Globus pallidus (tissue), 1 donor: ENCODE measurements around the gene ANKRD40.
"Not testable (repeated sequence)": the region's sequence is repeated elsewhere in the genome, so short reads cannot be mapped to it uniquely, and the experiment has no call there.

Experiments used
- DNase-seq: peaks from one replicate; pipeline ENCODE4 v3.0.0-alpha.2; 2015; ENCODE audit warnings: low spot score

The ANKRD40 gene

DNA sequence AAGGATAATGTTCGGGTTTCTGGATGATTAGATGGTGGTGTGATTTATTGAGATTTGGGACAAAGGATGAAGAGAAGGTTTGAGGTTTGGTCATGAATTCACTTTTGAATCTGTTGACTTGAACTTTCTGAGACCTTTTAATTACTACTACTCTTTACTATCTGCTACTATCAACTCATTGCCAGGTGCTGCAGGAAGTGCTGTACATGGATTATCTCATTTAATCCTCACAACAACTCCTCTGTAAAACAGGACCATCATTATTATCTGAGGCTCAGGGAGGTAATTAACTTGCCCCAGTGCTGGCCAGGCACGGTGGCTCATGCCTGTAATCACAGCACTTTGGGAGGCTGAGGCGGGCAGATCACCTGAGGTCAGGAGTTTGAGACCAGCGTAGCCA, 2.9 kb upstream of the ANKRD40 start:
- no peak for DNase-seq

DNA sequence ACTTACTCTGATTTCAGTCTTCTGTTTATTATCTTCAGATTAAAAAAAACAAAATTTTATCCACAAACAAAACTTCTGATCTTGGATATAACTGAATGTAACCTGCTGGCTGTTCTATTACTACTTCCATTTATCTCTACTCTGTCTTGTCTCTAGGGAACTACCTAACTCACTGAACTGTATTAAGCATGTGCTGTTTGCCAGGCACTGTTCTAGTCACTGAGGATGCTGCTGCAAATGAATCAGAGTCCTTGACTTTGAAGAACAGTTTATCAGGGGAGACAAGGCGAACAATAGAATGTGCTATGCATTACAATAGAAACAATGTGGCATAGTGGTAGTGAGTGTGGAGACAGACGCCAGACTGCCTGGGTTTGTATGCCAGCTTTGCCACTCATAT, 2.3 kb upstream of the ANKRD40 start:
- no peak for DNase-seq

DNA sequence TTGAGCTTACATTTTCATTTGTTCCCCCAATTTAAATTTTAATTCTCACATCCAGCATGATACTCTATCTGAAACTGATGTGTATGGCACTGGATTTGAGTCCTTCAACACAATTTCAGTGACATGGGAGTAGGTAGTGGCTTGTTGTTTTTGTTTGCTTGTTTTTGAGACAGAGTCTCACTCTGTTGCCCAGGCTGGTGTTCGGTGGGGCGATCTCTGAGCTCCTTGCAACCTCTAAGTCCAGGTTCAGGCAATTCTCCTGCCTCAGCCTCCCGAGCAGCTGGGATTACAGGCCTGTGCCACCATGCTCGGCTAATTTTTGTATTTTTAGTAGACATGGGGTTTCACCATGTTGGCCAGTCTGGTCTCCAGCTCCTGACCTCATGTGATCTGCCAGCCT, 1.3 kb upstream of the ANKRD40 start:
- DNase-seq, result not testable (repeated sequence)

DNA sequence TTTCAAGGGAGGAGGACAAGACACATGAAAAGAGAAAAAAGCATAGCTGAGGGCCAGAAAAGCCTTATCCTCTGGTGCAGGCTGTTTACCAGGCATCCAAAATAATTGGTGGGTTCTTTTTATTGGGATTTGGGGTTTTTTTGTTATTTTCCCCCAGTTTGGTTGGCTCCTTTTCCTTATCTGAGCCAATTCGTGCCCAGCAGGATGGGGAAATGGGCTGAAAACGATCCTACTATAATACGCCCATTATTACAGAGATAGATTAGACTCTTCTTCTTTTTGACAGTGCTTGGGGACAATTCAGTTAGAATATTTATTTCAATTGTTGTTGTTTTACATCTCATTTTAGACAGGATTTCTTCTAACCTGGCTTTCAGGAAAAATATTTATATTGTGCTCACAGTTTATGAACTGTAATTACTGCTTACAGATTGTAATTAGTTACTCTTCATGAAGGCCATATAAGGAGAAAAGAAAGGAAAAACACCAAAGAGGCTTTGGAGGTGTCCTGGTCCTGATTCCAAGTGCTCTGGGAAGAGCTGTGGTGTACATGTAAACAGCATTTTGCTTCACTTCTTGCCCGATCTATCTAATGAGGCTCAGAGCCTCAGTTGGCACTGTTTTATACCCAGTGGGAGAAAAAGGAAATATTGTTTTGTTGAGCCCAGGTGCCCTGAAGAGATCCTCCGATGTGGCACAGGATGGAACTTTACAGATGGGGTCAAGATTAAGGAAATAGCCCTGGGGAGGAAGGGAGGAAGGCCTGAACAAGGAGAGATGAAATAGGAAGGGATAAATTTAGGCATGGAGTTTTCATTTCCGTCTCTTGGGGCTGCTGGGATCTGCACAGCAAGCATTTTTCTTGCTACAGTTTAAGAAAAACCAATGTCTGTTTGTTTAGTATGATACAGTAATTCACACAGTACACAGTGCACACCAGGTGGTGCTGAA, 611 bp upstream of the ANKRD40 start:
- peak; percentile 57 for DNase-seq

DNA sequence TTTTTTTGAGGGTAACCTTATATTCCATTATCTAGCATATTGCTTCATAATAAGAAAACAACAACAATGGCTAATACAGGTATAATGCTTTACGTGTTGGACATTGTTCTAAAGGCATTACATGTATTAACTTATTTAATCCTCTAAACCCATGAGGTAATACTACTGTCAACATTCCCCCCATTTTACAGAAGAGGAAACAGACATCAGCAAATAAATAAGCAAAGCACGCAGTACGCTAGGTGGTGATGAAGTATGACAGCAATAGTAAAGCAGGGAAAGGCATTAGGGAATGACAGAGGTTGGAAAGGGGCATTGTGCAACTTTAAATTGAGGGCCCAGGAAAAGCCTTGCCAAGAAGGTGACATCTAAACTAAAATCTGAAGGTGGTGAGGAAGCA, 4.6 kb downstream of the ANKRD40 start:
- no peak for DNase-seq

DNA sequence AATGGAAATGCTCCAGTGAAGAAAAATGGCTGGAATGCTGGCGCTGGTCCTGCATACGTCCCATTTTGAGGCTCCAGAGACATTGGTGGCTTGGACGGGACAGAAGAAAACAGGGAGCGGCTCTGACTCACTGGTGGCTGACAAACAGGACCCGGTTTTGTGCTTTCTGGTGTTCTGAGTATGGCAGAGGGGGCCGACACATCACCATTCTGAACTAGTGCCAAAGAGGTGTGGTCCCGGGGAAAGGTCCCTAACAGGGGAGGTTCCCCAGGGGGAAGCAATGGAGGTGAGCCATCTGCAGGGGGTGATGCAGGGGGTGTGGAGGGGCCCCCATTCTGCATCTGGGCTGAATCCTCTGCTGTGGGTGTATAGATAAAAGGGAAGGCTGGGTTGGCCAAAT, 8.3 kb downstream of the ANKRD40 start:
- DNase-seq, result no peak

DNA sequence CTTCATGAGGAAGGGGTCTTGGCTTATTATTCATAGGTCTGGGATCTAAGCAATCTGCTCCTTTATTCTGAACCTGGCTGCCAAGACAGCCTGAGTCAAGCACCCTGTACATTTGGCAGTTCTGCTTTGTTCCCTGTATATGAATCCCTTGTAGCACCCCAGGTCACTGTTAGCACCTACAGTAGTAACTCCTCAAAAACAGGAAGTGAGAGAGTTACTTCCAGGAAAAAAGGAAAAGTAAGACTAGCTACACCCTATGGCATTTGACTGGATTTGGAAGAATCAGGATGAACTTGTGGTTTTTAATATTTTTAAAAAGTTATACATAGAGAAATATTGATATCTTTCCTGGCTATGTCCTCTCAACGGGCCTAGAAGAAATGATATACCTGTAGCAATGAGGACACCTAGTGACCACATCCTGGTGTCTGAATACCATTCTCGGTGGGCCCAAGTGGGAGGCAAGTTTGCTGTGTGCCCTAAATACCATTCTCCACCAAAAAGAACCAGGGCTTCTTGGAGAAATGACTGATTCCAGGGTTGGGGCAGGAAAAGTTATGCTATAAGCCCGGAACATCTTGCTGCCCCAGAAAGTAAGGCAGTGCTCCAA, 9.9 kb downstream of the ANKRD40 start:
- DNase-seq, result no peak

DNA sequence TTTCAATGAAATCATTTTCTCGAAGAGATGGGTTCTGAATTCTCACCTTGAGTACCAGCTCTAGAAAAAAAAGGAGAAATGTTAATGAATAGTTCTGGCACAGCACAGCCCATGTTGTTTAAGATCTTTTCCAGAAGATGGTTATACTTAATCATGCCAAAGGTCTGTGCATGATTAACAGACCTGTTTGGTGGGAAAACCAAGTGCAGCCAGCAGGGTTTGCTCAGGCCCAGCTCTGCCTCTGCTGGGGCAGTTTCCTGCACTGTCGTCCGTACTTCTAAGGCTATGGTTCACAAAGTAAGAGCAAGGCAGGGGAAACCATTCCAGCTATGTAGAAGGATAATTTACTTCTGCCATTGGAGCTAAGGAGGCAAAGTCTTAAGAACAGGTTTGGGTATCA, 10.7 kb downstream of the ANKRD40 start:
- DNase-seq, result no peak

DNA sequence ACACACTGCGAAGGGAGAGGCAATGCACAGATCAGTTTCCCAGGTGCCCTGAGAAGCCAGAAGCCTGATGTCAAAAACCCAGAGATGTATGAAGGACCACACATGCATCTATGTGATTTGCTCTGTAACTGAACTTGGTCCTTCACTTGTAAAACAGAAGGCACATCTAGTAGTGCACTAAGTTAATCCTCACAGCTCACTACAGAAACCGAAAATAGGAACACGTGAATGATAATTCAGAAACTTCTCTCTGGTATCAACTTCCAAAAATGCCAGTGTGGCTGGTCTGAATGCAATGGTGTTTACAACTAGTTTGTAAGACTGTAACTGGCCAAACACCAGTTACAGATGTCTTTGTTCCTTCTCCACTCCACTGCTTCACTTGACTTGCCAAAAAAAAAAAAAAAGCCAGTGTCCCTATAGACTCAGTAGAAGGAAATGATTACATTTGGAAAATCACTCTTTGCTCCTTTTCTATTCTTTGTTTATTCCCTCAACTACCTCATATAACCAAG, 11.3 kb downstream of the ANKRD40 start:
- DNase-seq, result no peak

DNA sequence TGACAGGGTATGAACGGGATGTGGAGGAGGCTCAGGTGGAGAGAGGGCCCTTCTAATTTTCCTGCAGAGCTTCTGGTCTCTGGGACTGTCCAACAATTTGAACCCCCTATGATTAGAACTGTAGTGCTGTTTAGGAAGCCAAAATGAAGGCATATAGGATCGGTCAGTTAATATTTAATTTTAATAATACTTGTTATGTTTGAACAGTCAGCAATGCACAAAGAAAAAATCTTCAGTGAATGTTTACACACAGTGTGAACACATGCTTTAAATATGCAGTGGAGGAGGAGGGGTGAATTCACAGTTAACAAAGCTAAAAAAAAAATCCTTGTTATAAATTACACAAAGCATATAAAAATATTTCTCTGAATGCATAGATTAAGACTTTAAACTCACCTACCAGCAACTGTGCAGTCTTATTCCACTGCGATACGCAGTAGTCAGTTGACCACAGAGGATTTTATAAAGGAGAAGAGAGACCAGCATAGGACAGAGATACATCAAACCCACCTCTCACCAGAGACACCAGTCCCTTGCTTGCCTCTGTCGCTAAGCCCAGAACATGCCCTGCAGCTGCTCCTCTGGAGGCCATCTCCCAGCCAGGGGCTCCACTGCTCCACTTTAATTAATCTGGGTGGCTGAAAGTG, 14.6 kb downstream of the ANKRD40 start:
- DNase-seq, result no peak

DNA sequence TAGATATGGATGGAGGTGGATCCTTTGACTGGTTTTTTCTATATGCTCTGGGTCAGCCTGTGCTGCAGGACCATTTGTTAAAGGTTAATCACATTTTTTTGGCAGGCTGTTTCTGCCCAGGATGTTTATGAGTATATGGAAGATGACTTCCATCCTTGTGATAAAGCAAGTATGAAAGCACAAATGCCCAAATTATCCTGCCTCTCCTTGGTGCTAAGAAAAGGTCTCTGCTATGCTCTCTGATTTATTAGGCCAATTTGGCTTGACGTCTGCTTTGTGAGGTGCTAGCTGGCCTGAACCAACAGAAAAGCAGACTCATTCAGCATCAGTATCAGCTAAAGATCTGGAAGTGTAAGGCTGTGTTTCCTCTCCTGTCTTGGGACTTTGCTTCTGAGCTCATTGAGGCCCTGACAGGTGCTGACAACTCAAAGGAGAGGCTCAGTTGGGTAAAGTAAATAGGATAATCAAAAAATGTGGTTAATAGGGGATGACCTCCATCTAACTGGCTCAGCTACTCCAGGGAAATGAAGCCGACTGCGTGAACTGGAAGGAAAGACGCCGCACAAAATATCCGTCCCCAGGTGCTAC, 15.2 kb downstream of the ANKRD40 start:
- DNase-seq, result no peak

DNA sequence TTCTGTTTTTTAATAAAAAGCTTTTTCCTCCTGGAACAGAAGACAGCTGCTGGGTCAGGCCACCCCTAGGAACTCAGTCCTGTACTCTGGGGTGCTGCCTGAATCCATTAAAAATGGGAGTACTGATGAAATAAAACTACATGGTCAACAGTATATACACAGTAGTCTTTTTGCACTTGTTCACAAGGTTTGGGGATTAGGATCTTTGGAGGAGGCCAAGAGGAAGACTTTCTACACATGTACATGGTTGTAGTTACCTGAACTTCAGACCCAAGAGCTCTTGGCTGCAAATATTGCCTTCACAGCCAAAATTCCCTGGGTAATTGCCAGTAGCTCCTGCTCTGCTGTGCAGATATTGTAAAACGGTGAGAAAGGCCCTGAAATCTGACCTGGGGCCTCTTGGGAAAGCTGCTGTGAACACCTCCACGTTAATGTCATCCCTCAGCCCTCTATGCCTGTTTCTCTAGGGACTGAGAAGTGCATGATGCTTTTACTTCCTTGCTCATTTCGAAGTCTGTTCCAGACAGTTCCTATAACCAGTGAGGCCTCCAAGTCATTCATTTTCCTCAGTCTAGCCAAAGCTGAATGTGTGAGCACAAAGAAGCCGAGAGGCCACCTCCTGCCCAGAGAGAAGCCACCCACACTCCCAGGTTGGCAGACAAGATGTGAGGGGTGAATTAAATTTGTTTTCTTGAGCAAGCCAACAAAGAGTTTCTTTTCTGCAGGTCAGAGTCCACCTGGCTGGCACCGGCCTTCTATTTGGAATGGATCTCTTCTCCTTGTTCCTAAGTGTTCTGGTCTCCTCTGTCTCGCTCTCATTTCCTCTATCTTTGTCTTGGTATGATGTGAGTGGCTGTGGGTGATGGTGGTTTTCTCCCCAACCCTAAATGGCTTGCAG, 15.9 kb downstream of the ANKRD40 start:
- DNase-seq, result no peak

DNA sequence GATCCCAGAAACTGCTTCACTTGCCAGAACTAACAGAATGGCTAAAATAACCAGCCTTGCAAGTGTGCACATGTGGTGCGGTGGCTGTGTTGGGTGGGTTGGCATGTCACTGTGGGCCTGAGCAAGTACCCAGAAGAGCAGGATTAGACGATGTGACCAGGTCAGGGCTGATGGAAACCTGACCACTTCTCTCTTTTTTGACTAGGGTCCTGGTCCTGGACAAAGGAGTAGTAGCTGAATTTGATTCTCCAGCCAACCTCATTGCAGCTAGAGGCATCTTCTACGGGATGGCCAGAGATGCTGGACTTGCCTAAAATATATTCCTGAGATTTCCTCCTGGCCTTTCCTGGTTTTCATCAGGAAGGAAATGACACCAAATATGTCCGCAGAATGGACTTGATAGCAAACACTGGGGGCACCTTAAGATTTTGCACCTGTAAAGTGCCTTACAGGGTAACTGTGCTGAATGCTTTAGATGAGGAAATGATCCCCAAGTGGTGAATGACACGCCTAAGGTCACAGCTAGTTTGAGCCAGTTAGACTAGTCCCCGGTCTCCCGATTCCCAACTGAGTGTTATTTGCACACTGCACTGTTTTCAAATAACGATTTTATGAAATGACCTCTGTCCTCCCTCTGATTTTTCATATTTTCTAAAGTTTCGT, 16.7 kb downstream of the ANKRD40 start:
- no peak for DNase-seq

DNA sequence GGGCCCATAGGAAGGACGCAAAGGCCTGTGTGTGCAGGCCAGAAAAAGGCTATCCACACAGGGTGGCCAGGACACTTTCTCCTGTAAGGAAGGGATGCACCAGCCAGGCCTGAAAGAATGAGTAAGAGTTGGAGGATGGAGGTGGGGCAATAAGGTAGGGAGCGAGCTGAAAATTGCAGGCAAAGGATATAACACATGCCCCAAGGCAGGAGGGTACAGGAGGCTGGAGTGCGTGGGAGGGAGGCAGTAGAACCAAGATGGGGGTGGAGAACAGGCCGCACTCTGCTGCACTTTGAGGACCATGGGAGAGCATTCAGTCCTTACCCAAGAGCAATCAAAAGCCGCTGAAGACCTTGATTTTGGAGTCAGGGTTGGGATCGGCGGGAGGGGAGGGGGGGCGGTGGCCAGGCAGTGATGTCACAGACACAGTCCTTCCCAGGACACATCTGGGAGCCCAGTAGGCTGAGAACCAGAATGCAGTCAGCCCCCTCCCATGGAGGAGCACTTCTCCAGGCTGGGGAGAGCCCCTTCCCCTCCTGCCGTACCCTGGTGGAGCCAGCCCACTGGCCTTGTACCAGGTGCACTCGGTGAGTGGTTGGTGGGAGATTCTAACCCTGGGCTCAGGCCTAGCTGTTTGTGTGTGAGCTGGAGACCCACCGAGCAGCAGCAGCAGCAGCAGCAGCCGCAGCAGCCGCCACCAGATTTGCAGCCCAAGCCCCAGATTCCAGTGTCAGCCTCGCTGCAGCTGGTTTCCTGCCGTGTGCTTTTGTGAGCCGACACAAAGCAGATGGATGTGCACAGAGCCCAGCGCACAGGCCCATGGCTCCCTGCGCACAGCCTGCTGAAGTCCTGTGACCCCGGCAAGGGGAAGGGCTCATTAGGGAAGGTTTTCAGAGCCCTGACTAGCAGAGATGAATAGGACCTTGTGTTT, 17.5 kb downstream of the ANKRD40 start:
- peak; percentile 76 for DNase-seq

DNA sequence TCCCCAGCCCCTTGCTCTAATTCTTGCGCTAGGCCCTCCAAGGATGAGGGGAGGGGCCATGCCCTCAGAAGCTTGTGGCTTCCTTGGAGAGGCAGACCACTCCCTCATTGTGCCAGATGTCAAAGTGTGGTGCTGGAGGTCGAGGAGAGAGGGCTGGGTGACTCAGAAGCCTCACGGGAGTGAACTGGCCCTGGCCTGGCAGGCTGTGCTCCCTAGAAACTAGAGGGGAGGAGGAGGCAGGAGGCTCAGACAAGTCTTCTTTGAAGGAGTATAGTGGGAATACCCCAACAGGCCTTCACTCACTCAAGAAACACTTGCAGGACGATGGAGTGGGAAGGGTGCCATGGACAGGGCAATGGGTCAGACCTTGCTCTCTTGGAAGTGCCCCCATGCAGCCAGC, 18.5 kb downstream of the ANKRD40 start:
- no peak for DNase-seq

DNA sequence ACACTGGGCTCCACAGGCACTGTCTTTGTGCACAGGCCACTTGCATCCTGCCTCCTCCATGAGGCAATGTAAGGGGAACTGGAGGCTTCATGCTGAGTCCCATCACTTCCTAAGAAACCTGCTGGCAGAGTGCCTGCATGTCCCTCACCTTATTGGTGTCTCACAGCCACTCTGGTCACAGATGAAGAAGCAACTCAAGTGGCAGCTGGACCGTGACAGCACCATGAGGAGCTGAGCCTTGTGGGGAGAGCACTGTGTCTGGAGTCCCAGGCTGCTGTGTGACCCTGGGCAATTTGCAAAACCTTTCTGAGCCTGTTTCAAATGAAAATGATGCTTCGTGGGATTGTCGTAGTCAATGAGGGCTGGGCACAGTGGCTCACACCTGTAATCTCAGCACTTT, 19.5 kb downstream of the ANKRD40 start:
- no peak for DNase-seq

DNA sequence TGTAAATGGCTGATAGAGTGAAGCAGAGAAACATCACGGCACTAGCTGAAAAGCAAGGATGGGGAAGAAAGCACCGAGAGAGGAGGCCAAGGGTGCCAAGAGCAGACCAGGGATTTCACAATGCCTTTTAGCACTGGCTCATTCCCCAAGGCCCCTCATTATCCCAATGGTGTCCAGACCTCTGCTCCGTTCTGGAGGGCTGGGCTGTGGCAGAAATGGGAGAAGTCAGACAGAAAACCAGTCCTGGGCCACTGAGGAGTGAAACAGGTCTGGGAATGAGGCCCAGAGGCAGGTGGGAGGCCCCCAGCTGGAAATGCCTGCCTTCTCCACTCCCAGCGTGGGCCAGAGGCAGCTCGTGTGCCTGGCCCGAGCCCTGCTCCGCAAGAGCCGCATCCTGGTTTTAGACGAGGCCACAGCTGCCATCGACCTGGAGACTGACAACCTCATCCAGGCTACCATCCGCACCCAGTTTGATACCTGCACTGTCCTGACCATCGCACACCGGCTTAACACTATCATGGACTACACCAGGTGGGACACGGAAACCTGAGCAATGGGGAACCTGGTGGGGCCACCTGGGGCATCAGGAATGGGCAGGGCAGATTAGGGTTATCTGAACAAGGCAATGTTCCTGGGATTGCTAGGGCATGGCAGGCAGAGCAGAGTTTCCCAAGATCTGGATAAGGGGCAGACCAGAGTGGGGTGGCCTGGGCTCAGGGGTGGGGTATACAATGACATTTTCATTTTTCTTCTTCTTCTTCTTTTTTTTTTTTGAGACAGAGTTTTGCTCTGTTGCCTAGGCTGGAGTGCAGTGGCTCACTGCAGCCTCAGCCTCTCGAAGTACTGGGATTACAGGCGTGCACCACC, 20.3 kb downstream of the ANKRD40 start:
- DNase-seq, result no peak

DNA sequence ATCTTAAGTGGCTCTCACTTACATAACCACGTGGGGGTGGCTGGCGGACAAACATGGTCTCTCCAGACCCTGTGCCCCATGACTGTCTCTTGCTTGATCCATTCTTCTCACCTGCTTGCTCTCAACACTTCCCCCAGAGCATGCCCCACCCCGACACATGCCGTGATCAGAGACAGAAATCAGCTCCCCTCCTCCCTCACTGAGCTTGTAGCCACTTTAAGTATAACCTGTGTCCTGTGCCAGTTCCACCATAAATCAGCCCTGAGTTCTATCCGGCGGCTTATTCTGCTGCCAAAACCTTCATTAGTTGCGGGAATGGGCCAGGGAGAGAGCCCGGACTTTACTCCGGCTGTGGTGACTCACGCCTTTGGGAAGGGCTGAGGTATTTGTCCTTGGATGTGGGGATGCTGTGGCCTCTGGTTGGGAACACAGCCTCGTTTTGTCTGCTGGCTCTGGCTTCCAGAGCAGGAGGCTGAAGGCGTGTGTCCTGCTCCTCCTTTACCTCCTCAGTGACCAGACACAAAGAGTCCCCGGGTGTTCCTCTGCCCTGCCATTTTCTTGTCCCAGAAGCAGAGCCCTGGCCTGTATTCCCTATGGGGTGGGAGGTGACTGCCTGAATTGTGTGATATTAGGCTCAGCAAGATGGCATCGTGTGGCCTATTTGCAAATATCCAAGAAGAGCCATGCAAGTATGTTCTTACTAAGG, 21.1 kb downstream of the ANKRD40 start:
- no peak for DNase-seq
